Activated CD4-positive, CD25-positive, alpha-beta regulatory T cell treated with anti-CD3 and anti-CD28 coated beads, Interleukin-2, amount 50 U/mL, for 24 hours (primary cell): ENCODE data around the gene NEDD9.
A peak's percentile ranks its signal among the peaks of the same experiment; 100 is the strongest.

Experiments
- ATAC-seq, 2 donors: fragments of 150-1000 bp; cut with Tn5 transposase; one replicate each; pipeline ENCODE4 v1.10.0; 2021; ENCODE audit warnings: mild to moderate bottlenecking in 1 of 2, moderate library complexity in 1 of 2

The NEDD9 gene

DNA sequence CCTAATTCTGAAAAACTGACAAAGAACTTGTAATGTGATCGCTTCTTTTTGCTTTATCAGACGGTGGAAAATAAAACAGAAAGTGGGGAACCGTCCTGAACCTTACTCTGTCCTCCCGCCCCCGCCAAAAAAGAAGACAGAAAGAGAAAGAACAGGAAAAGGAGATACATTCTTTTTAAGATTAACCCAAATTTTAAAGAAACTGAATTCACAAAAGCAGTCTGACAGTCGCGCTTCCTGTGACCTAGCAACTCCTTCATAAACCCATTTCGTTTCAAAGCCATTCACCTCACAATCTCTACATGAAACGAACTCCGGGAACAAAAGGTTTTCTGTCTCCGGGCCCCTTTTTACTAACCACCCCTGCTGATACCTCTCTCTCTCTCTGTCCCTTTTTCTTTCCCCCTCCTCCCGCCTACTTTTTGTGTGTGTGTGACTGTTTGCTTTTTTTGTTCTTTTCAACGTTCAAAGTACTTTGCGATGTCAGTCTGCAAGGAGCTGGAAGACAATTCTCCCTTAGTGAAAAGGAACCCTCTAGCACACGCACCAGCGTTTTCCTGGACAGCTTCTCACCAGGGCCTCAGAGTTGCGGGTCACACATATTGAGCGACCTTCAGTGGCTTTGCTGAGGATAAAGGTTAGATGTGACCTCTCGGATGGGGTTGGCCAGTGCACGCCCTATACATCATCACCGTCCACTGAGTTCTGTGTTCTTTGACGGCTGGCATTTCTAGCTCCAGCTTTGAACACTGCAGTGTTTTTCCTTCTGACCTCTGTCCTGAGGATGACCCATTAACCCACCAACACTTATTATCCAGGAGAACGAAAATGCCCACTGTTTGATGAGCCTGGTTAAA is 530 bp upstream of the NEDD9 start:
- no peak for ATAC-seq

DNA sequence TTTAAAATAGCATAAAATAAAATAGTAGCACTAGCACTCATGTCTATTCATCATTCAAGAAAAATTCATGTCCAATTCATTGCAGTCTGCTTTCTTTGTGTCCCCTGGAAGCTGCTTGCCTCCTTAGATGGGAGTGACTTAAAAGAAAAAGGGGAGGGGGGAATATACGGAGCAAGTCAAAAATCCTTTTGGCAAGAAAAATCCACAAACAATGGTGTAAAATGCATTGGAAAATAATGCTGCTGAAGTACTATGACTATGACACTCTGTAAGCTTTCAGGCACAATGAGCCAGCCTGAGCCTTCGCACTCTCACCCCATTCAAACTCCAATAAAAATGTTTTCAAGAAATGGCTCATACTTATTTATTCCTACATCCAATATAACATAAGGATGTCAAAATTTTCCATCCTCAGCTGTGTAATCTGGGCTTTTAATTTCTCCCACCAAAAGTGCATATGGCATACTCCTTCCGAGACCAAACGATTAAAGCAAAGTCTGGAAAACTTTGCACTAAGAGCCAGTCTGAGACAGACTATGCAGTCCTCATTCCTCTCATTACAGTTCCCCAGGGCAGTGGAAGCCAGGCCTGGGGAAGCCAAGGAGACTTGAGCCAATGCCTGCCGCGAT is 790 bp downstream of the NEDD9 start:
- no peak for ATAC-seq

DNA sequence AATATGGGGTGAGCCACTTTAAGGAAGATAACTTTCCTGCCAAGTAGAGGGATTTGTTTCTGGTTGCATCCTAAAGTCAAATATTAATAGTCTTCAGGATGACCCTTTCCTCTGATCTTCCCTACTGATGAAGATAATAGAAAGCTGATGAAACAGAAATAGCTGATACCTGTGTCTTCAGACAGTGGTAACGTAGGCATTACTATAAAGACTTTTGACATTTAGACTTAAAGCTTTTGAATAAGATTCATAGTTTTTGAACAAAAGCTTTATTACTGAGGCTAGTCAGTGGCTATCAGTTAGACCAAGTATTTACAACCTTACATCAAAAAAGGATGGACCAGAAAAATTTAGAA is 1.4 kb downstream of the NEDD9 start:
- no peak for ATAC-seq

DNA sequence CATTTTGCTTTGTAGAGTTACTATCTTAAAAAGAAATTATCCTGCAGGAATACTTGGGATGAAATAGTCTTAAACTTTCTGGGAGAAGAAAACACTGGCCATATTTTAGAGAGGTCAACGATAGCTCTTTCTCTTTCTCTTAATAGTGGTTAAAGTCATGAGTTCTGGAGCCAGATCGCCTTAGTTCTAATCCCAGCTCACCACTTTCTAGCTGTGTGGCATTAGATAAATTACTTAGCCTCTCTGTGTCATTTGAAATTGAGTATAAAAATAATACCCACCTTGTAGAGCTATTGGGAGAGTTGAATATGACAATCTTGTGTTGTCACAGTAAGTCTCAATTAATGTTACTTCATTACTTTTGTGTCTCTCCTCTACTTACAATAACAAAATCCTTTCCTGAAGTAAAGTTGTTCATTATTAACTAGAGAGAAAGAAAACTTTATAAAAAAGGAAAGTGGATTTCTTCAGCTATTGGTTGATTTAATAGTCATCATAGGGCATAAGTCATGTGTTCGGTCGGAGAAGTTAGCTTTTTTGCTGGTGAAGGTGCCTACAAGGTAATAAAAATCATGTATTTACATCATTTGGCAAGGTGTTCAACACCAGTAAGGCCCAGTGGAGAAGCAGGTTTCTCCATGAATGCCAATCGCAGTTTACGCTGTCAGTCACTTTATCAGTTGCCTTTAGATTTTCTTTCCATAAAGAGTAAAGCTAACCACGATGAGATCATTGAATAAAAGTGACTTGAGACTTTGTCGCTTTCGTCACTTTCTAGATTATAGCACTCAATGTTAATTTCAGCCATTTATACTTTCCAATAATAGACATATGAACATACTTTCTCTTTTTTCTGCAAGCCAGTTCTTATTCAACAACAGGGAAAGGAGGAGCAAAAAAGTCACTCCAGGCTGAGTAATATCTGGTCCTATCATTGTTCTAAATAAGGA is 2.0 kb downstream of the NEDD9 start:
- ATAC-seq, result no peak

DNA sequence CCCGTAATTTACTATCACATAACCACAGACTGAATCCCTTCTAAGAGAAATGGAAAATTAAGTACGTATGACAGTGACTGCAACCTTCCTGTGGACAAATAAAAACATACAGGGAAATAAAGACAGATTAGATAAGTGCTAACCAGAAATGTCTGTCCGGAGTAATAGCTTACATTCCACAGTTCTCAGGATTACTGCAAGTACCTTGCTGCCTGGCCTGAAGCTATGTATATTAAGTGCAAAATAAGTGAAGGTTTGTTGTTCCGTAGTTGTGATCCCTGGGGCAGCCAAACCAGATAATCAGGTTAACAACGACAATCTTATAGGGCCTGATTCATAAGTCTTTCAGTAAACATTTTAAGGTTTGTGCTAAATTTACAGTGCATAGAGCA is 2.8 kb downstream of the NEDD9 start:
- ATAC-seq, result no peak

DNA sequence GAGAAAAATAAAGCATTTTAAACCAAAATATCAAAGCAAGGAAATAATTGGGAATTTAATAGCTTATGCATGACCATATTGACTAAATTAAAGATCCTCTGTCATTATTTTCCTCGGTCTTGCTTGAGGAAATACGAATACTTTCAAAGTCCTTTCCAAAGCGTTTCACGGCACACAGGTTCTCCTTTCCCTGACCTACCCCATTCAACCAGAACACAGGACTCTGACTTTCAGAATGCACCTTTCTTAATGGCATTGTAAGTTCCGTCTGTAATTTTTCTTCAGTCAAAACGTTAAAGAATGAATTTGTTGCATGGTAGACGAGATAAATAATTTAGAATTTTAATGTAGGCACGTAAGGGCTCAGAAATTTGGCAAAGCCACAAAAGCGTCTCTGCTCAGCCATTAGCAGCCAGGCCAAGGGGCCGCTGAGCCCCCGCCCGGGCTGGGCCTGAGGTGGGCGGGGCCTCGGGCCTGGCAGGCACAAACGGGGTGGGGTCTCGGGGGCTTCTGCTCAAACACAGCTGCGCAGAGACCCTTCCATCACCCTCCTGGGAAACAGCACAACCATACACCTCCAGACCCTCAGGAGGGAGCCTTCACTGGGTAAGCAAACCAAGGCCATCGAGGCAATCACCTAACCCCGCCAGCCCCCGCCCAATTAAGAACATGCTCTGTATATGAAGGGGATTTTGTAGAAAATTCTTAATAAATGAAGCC is 3.4 kb downstream of the NEDD9 start:
- ATAC-seq, result no peak

DNA sequence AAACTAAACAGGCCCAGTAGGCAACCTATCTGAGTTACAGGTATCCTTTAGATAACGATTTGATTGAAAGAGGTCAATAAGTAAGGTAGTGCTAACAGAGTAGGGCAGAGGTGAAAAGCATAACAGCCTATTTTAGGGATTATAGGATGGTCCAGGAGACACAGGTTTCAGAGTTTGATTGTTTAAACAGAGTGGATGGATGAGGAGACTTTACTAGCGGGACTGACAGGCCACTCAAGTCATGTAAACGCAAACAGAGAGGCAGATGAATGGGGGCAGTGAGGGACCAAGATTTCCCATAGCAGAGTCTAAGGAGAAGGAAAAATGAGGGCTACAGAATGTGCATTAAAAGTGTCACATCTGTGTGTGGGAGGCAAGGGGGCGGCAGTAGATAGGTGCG is 4.8 kb downstream of the NEDD9 start:
- ATAC-seq, result no peak

DNA sequence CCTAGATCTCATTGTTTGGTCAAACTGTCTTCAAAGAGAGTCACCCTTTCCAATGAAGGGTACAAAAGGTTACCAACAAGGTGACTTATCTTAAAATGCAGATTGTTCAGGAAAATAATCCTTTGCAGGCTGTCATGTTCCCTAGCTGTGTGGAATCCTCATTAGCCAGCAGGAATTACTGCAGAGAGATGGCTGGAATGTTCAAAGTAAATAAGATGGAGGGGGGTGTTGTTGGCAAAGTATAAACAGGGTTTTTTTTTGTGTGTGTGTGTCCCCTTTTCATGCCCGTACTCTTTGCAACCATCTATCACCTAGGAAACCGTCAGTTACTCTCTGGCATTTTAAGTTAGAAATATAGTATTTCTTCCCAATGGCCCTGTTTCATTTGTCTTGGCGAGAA is 6.5 kb downstream of the NEDD9 start:
- no peak for ATAC-seq

DNA sequence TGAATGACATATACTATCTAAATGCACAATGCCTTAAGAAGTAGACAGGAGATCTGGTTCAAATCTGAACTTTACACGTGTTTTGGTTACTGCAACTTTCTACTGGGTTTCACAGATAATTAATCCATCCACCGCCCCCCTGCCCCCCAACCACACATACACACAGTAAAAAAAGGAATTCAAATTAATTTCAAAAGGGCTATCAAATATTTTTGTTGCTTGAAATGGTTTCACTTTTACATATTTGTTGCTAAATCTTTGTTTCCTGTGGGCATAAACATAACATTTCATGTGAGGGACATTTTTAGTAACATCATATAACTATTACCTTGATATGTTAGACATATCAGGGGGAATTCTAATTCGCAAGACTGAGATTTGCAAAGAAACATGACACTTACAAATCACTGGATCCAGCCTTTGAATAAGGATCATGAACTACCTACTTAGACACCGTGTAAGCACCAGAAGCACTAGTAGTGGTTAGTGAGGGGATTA is 7.5 kb downstream of the NEDD9 start:
- ATAC-seq, result peak in 1 of 2 donors; percentile 3

DNA sequence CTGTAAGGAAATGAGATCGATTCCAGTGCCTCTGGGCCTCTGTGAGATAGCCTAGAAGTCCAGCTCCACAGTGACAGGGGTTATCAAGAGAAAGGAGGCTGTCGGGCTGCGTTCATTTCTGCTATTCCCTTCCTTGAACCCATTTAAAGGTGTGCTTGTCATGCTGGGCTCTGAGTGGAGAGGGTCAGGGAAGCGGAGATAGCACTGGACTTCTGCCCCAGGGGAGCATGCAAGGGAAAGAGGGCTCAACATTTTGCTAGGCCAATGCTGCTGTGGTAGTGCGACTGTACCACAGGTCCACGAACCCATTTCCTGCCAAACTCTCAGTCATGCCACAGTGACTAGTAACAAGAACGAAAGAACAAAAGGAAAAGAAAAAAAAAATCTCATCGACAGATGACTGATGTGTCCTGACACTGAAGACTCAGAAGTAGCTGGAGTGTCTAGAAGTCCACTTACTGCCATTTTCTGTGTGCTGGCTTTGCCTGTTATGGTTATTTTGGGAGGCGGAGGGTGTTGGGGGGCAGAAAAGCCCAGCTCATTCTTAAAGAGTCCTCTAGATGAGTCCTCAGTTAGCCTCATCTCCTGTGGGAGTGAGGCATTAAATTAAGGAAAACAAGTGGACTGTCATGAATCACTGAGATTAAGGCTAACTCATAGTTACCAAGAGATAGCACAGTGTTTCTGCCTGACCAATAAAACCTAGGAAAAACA is 8.1 kb downstream of the NEDD9 start:
- ATAC-seq, result peak; percentile 89 to 90

DNA sequence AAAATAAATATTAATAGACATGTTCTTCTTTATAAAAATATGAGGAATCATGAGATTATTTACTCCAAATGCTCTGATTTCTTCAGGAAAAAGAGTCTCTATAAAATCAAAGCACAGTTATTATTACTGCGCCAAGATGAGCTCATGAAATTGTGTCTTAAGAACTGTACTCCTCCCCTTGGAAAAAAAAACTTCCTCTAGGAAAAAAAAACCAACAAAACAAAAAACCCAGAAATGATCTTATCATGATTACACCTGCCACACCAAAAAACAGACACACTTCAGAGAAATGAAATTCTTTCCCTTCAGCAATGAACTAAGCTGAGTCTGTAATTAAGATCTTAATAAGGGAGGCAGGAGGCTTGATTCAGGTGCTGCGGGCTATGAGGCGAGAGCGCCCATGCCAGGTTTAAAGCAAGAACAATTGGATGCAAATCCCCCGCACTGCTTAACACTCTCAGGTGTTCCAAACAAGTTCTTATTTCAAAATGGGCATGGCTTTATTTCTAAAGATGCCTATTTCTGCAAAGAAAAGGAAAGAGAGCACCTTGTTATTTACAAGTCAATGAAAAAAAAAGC is 9.1 kb downstream of the NEDD9 start:
- no peak for ATAC-seq

DNA sequence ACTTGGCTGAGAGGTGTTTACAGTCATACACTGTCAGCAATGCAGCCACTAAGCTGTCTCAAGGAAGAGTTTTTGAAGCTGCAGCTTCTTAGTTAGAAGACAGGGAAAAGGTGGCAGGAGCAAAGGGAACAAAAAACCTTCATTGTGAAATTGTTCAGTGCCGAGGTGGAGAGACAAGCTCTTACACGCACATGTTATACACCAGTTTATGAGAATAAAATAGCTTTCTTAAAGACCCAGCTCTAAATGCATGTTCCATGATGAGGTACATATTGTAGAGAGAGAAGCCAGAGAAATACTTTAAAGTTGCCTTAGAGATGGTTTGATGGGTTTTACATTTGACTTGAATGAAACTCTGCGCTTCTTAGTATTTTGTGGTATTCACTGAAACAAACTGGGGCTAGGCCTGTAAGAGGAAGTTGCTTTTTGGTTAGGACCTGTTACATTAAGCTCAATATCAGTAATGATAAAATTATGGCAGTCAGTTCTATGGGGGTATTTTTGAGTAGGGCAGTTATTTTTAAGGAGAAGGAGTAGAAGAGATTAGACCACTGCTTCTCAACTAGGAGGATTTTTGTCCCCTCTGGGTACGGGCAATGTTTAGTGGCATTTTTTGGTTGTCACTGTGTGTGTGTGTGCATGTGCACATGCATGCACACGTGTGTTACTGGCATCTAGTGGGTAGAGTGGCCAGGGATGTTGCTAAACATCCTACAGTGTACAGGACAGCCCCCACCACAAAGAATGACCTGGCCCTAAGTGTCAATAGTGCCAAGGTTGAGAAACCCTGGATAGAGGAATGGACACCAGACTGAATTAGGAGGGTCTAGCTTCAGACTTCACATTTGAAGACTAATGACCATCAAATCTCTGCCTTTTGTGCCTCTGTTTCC is 9.8 kb downstream of the NEDD9 start:
- ATAC-seq, result peak; percentile 7 to 9

DNA sequence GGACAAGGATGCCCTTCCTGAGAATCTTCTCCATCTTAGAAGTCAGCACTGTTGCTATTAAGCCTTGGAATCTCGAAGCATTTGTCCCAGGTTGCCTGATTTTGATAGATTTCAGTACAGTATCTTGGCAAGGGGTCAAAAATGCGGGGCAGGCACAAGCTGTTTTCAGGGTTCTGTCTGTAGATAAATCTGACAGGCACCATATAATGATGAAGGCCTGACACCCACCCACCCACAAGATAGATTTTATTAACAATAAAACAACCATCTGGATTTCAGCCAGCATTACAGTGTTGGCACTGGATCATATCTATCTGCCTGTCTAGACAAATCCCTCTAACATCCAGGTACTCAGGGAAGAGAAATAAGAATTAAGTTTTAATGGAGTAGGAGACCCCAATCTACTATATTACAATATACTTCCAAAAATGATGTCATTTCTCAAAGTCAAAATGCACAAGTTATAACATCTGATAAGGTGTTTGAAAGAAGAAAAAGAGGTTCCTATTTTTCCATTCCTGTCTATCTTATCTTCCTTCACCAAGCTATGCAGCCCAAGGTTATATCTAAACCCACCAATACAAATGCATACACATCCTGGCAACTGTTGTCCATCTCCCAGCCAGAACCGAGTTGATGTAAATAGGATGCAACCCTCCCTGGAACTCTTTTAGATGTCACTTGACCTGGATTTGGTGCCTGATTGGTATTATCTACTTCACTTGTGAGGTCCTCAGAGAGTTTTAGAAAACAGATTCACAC is 10.7 kb downstream of the NEDD9 start:
- ATAC-seq, result no peak

DNA sequence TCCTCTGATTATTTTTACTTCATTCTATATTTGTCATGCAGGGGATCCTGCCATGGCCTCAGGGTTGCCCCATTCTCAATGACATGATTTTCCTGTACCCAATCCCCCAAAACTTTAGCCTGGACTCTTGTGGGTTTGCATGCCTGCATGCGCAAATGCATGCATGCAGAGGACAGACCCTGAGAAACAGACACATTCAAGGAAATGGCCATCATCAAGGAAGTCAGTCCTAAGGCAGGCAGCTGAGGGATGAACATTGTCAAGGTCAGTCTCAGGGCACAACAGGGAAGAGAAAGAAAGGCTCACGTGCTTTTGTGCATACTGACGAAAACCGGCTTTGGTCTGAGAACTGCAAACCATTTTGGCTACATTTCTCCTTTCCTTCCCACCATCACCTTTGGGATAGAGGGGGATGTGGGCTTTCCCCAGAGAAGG is 13.1 kb downstream of the NEDD9 start:
- no peak for ATAC-seq

DNA sequence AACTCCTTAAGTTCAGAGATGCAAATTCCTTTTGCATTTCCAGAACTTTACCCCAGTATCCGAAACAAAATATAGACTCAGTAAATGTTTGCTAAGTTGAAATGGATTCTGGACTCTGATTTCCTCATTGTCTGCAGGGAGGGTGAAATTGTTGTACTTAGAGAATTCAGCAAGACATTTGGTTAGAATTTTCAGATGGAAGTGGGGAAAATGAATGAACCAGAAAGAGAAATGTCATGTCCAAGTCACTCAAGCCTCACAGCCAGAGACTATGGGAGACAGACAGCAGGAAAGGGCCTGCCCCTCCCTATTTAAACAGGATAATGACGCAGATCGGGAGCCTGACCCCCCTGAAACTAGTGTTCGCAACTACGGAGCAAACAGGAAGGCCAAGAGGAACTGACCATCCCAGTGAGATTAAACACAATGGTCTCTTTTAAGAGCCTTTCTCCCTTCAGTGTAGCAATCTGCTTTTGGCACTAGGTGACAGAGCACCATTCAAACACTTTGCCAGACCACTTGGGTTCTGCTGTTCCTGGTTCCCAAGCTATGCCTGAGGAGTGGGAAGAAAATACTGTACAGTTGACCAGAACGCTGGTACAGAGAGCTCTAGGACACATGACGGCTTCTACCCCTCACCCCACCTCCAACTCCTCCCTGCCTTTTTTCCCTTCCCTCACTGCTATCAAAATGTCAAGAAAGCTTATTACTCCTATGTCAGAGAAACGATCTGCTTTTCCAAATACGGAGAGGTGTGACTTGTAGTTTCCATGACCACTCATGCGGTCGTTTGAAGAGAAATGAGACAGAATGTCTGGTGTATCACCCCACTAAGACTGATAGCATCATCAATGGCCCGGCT is 13.7 kb downstream of the NEDD9 start:
- peak; percentile 82 to 86 for ATAC-seq

DNA sequence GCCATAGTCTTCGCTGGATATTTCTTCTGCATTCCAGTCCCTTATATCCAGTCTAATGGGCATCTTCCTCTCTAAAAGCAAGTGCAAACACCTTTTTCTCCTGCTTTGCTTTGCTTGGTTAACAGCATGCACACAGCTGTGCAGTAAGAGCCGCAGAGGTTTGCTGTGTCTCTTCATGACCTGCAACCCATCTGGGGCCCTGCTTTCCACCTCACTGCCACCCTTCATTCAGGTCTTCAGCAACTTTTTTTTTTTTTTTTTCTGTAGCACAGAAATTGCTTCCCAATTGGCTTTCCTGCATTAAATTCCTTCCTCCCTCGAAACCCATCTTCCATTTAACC is 14.4 kb downstream of the NEDD9 start:
- no peak for ATAC-seq

DNA sequence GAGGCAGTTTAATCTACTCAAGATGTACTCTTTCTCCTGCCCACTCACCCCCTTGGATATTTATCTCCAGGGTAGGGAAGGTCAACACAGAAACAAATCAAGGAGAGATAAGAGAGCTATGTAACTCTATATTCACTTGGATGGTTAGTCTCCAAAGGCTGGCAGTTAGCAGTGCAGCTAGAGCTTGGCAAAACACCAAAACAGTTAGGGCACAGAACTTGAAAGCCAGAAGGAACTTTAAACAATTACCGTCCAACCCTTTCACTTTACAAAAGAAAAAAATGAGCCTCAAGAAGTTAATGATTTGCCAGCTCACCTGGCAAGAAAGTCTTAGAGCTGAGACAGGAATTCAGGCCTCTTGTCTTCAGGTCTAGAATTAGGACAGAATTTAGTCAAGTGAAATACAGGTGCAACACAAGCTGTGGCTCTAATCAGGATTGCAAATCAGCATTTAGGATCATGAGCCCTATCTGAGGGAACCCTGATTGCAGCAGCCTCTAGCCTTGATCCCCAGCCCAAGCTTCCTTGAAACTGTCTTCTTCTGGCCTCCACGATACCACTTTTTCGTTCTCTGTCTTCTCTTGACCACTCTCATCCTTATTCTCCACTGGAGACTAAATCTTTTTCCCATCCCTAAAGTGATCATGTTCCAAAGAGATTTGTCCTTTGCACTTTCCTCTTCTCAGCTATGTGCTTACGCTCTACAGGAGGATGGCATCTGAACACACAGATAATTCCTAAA is 14.9 kb downstream of the NEDD9 start:
- ATAC-seq, result no peak

DNA sequence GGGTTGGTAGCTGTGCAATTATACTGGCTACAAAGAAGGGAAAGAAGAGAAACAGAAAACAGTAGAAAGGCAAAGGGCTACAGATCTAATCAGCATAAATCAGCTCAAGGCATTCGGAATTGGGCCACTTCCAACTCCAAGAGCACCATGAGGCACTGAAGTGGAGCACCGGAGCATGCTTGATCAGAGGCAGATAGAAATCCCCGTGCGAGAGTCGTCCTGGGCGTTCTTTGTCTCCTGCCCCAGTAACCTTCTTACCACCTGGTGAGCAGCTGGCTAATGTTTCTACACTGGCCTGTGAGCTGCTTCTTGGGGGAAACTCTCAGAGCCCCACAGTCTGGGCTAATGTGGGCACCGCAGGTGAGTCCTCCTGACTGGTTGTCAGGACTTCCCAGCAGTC is 16.7 kb downstream of the NEDD9 start:
- no peak for ATAC-seq
